Muscle of back (tissue), 11 donors: ENCODE measurements around the gene SLF2. TPM values are rescaled to one million over a fixed set of nuclear protein-coding genes. Genes with fewer than 3 reads are reported as not detected.
"Not testable (repeated sequence)": the region's sequence is repeated elsewhere in the genome, so short reads cannot be mapped to it uniquely, and the experiment has no call there.

ENCODE experiments used
- DNase-seq, 3 donors: peaks; one replicate each; pipeline versions ENCODE4 v3.0.0 to v3.0.0-alpha.2; 2013
- polyA plus RNA-seq, 10 donors: library from polyadenylated mRNA; unstranded; fragments of 120-200 nt; gene quantifications; one replicate each; pipeline ENCODE4 v1.2.1, GENCODE V29; 2013; ENCODE audit not compliant: insufficient read length in 10 of 10

Gene SLF2
- polyA plus RNA-seq, 10 donors: 51.3 to 101 (median 74.4) TPM

DNA sequence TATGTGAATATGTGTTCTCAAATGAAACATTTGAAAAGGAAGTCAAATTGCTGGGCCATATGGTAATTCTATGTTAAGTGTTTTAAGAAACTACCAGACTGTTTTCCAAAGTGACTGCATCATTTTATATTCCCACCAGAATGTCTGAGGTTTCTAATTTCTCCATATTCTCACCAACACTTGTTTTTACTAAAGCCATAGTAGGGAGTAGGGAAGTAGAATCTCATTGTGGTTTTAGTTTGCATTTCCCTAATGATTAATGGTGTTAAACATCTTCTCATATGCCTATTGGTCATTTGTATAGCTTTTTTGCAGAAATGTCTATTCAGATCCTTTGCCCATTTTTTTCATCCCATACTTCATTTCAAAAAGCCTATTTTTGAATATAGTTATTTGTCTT is 47.5 kb downstream of the SLF2 start:
- no peak for DNase-seq

- DNase-seq: peak in 1 of 3 donors; percentile 23
Measured at GRCh38 chr10:100962351-100963080, 49.8 kb downstream of the SLF2 start.

DNA sequence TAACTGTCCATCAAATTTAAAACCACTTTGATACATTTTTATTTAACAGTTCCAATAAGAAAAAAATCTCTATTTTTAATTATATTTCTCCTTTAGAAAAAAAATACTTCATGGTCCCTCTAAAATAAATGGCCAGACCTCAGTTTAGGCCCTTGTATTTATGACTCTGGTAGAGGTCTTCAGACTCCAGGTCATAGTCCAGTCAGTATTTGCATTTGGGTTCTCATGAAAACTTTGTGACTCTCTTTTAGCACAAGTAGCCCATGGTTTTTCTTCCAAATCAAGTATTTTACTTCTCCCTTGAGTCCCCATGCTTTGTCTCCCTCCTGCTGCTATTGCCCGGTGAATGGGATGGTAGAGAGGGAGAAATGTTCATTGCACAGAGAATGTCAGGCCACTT is 51.1 kb downstream of the SLF2 start:
- no peak for DNase-seq

- DNase-seq: no peak
Measured at GRCh38 chr10:100965820-100966219, 53.1 kb downstream of the SLF2 start.

- no peak for DNase-seq
Measured at GRCh38 chr10:100966887-100967286, 54.1 kb downstream of the SLF2 start.

- DNase-seq: no peak
Measured at GRCh38 chr10:100967332-100967731, 54.6 kb downstream of the SLF2 start.

DNA sequence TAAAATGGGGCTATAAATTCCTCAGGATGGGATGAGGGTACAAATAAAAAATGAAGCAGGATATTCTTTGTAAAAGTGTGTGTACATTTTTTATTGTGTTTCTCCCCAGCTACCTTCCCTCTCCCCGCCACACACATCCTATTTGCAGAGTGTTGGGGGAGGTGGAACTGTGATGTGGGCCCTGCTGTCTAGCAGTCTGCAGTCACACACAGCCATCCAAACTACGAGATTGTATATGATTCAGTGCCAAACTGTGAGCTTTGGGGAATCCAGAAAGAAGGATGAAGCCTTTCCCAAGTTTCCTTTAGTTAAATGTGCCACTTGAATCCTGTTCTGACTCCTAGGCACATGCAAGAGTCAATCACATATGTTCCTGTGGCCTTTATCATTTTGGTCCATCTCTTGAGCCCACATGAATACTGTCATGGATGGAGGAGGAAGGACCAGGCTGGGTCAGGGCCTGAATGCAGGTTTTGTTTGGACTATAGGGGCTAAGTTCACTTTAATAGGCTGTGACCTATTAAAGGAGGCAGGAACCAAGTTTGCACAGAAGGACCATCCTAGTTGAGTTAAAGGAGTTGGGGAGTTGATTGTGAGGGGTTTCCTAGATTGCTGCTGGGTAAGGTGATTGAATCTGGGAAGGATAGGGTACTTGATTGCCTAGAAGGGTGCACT is 55.4 kb downstream of the SLF2 start:
- DNase-seq: no peak

GRCh38 chr10:100968863-100969186 is 56.1 kb downstream of the SLF2 start:
- no peak for DNase-seq

DNA sequence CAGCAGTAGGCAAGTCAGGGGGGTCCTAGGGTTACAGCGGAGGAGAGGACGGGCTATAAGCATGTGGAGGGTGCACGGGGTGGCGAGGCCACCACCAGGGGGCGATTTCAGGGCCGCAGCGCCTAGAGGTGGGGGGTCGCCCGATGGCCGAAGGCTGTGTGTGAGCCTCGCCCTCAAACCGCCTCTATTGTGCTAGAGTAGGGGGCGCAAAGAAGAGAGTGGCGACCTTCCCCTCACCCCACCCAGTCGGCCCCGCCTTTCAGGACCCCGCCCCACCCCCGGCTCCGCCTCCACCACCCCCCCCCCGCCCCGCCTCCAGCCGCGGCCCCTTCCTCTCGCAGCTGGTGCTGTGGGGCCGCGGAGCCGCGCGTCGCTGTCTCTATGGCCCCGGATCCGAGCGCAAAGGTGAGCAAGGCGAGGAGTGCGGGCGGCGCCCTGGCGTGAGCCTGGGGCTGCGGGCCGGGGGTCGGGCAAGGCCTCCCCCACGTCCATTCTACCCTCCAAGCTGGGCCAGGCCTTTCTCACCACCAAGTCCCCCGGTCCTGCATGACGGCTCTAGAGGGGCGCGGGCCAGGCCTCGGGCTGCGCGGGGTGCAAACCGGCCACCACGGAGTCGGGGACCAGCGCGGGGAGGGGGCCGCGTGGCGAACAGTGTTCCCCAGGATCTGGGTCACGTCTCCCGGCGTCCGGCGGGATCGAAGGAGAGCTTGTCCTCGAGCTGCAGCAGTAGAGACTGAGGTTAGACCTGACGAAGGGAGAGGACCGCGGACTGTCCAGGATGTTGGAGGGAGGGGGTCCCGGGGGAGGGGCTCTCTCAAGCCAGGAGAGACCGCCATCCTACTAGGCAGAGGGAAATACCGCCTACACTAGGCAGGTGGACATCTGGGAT is 56.7 kb downstream of the SLF2 start, which contains the start of gene SEMA4G:
SEMA4G (plus strand) TSS at position 318 of the 889 bp plus-strand sequence. CDS start 3,409 bp downstream, outside the sequence.
- DNase-seq: peak; percentile 12 to 72 (median 36)

DNA sequence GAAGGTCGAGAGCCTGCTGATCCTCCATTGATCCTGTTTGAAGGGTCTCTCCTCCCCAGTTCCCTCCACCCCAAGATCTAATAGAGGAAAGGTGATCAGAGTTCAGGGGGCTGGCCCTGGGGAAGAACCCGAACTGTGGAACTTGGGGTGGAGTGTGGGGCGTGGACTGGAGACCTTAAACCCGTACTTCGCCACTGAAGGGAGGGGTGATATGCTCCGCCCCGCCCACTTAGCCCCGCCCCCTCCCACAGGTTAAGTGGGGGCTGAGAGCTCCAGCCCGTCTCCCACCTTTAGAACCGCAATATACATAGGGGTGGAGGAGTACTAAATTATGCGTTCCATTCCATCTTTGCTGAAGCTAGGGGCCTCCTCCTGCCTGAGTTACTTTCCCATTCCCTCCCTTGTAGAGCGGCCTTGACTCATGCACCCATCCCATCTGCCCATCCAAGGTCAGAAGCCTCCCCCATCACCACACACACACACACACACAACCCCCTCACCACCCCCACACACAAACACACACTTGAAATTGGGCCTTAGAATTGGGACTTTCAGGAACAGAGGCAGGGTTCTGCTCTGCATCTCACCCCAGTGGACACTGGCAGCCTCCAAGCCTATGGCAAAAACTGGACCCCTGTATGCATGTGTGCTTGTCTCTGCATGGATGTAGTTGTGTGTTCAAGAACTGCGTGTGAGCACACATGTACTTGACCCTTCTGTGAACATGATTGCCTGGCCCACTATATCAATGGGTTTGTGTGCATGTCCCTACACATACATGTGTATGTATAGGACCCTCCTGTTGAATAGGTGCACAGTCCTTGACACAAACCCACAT is 57.5 kb downstream of the SLF2 start:
- DNase-seq: no peak

GRCh38 chr10:100970914-100971811 is 58.4 kb downstream of the SLF2 start:
- no peak for DNase-seq

DNA sequence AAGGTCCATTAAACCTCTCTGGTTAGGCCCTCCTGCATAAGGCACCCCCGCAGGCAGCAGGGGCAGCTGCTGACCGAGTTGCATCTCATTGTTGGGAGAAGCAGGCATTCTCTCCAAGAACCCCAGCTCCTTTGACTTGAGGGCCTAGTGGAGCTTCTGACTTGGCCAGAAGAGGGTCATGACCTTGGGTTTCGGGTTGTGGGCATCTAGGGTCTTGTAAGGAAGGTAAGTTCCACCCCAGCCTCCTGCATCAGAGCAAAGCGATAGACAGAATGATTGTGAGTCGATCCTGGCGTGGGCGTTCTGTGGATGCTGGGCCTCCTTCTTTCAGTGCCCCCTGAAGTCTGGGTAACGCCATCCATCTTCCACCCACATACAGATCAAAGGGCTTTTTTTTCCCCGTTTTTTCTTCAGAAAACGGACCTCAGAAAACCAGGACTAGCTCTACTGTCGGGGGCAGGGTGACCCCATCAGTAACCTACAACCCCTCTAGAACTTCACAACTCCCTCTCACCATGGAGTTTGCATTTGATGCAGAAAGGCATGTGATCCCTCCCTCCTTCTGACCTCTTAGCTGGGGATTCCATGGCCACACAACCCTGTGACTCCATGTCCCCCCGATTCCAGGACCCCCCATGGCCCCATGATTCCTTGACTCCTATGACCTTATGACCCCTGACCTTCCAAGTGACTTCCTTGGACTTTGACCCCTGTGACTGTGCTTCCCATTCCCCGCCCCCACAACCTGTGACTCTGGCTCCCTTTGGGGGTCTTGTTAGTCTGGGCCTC is 59.5 kb downstream of the SLF2 start:
- no peak for DNase-seq

DNA sequence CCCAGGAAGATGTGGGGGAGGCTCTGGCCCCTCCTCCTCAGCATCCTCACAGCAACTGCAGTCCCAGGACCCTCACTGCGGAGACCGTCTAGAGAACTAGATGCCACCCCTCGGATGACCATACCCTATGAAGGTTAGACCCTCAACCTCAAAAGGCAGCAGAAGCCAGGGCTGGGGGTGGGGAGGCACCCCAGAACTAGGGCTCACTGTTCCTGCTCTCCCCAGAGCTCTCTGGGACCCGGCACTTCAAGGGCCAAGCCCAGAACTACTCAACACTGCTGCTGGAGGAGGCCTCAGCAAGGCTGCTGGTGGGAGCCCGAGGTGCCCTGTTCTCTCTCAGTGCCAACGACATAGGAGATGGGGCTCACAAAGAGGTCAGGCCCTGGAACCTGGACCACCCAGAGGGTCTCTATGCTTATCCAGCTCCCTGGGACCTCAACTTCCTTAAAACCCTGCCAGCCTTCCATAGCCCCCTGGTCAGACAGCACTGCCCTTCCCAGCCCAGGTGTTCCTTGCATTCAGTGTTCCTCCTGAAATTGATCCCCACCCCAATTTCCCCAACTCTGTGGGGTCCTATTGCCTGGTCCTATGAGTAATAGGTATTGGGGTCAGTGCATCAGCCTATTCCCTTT is 60.3 kb downstream of the SLF2 start:
- DNase-seq: no peak

GRCh38 chr10:100975397-100975796 is 62.6 kb downstream of the SLF2 start:
- not testable (repeated sequence) for DNase-seq

DNA sequence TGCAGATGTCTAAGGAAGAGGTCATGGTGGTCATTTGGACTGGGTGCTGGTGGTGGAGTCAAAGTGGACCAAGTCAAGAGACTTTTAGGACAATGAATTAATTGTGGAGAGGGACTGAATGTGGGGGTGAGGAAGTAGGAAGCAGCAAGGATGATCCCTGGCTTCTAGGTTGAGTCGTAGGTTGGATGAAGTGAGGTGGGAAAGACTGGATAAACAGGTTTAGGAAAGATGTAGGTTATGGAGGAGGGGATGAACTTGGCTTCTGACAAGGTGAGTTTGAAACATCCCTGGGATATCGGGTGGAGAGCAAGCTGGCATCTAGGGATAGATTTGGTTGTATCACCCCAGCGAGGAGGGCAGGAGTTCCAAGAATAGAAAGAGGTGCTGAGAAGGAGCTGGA is 64.1 kb downstream of the SLF2 start:
- DNase-seq: no peak

- DNase-seq: no peak
Measured at GRCh38 chr10:100977436-100977835, 64.7 kb downstream of the SLF2 start.

DNA sequence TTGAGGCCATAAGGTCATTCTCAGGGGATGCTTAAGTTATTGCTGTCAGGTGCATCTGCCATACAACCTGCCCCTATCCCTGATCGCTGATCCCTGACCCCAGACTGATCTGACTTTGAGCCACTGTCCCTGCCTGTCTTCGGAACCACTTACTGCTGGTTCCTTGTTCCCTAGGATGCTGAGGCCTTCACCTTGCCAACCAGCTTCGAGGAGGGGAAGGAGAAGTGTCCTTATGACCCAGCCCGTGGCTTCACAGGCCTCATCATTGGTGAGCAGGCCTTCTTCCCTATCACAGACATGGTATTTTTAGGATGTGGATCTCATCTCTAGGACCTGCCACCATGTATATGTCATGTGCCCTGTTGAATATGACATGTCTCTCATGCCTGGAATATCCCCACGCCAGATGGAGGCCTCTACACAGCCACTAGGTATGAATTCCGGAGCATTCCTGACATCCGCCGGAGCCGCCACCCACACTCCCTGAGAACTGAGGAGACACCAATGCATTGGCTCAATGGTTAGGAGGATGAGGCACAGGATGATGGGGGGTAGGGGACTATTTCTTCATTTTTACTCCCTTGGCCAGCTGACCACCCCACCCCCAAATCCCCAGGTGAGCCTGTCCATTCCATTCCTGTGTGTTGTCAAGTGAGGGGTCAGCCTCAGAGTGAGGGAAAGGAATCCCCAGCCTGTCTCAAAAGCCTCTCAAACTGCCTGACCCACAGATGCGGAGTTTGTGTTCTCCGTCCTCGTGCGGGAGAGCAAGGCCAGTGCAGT is 65.5 kb downstream of the SLF2 start:
- DNase-seq: no peak

GRCh38 chr10:100978901-100979195 is 66.1 kb downstream of the SLF2 start:
- no peak for DNase-seq
